GM18867 (cell line): ENCODE results near the gene RIN3.

Experiments used
- ATAC-seq: cut with Tn5 transposase; IDR thresholded peaks from one replicate; pipeline ENCODE4 v1.9.1; 2021; ENCODE audit warnings: mild to moderate bottlenecking, moderate library complexity; ENCODE audit not compliant: unreplicated experiment

Gene RIN3

GRCh38 chr14:92573761-92574498 is 60.3 kb downstream of the RIN3 start:
- no peak for ATAC-seq

GRCh38 chr14:92575061-92575747 is 61.6 kb downstream of the RIN3 start:
- ATAC-seq = no peak

- ATAC-seq = no peak
Observed at GRCh38 chr14:92575748-92576303, 62.2 kb downstream of the RIN3 start.

GRCh38 chr14:92577321-92577742 is 63.8 kb downstream of the RIN3 start:
- peak; percentile 75 for ATAC-seq

- no peak for ATAC-seq
Observed at GRCh38 chr14:92578511-92578910, 64.9 kb downstream of the RIN3 start.

- no peak for ATAC-seq
Observed at GRCh38 chr14:92579244-92579936, 65.8 kb downstream of the RIN3 start.

- no peak for ATAC-seq
Observed at GRCh38 chr14:92581206-92581605, 67.6 kb downstream of the RIN3 start.

- peak; percentile 26 for ATAC-seq
Observed at GRCh38 chr14:92581966-92582566, 68.5 kb downstream of the RIN3 start.

GRCh38 chr14:92582706-92583452 is 69.3 kb downstream of the RIN3 start:
- peak; percentile 45 for ATAC-seq

GRCh38 chr14:92584220-92584619 is 70.6 kb downstream of the RIN3 start:
- ATAC-seq = no peak

- no peak for ATAC-seq
Observed at GRCh38 chr14:92584816-92585215, 71.2 kb downstream of the RIN3 start.

- no peak for ATAC-seq
Observed at GRCh38 chr14:92585981-92586937, 72.7 kb downstream of the RIN3 start.

GRCh38 chr14:92586963-92587699 is 73.5 kb downstream of the RIN3 start:
- no peak for ATAC-seq

- ATAC-seq = no peak
Observed at GRCh38 chr14:92587700-92588085, 74.1 kb downstream of the RIN3 start.

GRCh38 chr14:92589213-92589852 is 75.8 kb downstream of the RIN3 start:
- no peak for ATAC-seq

GRCh38 chr14:92590176-92590575 is 76.6 kb downstream of the RIN3 start:
- ATAC-seq = no peak

GRCh38 chr14:92590941-92591340 is 77.4 kb downstream of the RIN3 start:
- ATAC-seq = no peak

GRCh38 chr14:92591346-92591745 is 77.8 kb downstream of the RIN3 start:
- no peak for ATAC-seq
